Stimulated activated CD8-positive, alpha-beta memory T cell treated with anti-CD3 and anti-CD28 coated beads, Interleukin-7, amount 100 ng/mL, for 1 hour (primary cell): ENCODE measurements around the gene GPRASP3.
"Not testable (repeated sequence)": the region's sequence is repeated elsewhere in the genome, so short reads cannot be mapped to it uniquely, and the experiment has no call there.

Experiments used
- DNase-seq, 2 donors: peaks; one replicate each; pipeline ENCODE4 v3.0.0-alpha.2; 2020; ENCODE audit warnings: low read depth in 2 of 2

The GPRASP3 gene

DNA sequence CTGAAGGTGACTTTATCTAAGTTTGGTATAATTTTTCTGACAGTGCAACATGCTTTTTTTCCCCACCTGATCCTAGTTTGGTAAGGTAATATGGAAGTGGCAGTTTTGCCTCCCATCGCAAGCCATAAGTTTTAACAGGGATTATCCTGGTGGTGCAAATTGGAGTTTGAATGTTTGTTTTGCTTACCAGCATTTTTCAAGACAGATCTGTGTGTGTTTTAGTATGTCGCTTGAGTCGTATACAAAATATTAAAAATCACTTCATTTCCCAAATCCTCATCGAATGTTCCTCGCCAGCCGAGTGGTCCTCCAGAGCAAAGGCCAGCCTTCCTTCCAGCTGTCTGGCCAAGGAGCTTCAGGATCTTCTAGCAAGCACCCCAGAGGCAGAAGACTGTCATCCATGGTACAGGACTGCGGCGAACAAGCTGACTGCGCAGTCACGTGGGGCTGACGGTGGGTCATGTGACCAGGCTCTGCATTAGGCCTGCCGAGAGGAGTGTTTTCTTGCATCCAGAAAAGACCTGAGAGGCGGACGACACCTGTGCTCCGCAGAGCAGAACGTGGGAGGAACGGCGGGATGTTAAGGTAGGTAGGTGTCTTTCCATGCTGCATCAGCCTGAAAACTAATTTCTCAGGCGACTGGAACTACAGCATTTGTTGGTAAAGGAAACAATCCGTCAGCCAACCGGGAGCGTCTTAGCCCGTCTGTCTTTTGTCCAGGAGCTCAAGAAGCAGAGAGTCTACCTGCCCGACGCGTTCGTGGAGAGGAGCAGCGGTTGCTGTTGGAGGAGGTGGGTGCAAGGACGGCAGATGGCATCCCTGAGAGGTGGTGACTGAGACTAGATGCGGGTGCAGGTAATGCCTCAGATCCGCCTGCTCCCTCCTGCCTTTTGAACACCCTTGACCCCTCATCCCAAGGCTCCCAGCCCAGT is at the start of gene GPRASP3:
Gene GPRASP3 (plus strand): TSS at position 507 of the 932 bp plus-strand sequence. CDS start 28,253 bp downstream, outside the sequence.
- peak; percentile 35 to 40 for DNase-seq

GRCh38 chrX:102672856-102673255 is 47.7 kb upstream of the GPRASP3 start:
- no peak for DNase-seq

DNA sequence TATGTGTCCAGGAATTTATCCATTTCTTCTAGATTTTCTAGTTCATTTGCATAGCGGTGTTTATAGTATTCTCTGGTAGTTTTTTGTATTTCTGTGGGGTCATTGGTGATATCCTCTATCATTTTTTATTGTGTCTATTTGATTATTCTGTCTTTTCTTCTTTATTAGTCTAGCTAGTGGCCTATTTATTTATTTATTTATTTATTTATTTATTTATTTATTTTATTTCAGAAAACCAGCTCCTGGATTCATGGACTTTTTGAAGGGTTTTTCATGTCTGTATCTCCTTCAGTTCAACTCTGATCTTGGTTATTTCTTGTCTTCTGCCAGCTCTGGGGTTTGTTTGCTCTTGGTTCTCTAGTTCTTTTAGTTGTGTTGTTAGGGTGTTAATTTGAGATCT is 43.1 kb upstream of the GPRASP3 start:
- DNase-seq, result not testable (repeated sequence)

- no peak for DNase-seq
Observed at GRCh38 chrX:102684772-102685520, 35.6 kb upstream of the GPRASP3 start.

- DNase-seq, result no peak
Observed at GRCh38 chrX:102694749-102695148, 25.8 kb upstream of the GPRASP3 start.

- no peak for DNase-seq
Observed at GRCh38 chrX:102696306-102696705, 24.2 kb upstream of the GPRASP3 start.

DNA sequence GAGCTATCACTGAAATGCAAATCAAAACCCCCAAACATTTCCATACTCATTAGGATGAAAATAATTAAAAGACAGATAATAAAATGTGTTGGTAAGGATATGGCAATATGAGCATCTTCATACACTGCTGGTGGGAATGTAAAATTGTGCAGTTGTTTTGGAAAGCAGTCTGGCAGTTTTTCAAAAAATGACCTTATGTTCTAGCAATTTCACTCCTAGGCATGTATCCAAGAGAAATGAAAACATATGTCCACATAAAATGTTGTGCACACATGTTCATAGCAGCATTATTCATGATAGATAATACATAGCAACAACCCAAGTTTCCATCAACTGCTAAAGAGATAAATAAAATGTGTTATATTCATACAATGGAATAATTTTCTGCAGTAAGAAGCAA is 23.0 kb upstream of the GPRASP3 start:
- DNase-seq, result no peak

DNA sequence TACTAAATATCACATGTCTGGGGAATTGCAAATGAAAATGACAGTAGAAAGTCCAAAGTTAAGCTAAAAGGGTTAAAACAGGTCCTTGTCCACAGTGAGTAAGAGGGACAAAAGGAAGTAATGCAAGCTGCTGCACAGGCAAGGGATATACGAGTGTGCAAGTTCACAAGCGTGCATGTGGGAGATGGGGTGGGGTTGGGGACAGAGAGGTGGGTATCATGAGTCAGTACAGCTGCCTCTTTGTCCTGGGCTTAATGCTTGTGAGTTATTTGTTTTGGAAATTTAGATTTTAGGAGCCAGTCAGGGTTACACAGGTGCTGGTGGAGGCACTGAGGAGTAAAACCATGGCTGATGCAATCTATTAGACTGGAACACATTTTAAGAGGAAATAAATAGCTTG is 11.6 kb upstream of the GPRASP3 start:
- DNase-seq, result no peak

GRCh38 chrX:102711872-102712215 is 8.7 kb upstream of the GPRASP3 start:
- DNase-seq, result no peak

GRCh38 chrX:102712216-102712966 is 8.2 kb upstream of the GPRASP3 start, which contains the start of gene GPRASP2:
Gene GPRASP2, plus strand, starts transcription at chrX:102712448. Its CDS starts 2,422 bp downstream, at chrX:102714870.
- no peak for DNase-seq

GRCh38 chrX:102712981-102713625 is 7.4 kb upstream of the GPRASP3 start:
- no peak for DNase-seq

DNA sequence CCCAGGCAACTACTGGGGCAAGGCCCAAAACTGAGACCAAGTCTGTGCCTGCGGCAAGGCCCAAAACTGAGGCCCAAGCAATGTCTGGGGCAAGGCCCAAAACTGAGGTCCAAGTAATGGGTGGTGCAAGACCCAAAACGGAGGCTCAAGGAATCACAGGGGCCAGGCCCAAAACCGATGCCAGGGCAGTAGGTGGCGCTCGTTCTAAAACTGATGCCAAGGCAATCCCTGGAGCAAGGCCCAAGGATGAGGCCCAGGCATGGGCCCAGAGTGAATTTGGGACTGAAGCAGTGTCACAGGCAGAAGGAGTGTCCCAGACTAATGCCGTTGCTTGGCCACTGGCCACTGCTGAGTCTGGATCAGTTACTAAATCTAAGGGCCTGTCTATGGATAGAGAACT is 5.5 kb upstream of the GPRASP3 start:
- DNase-seq, result no peak

DNA sequence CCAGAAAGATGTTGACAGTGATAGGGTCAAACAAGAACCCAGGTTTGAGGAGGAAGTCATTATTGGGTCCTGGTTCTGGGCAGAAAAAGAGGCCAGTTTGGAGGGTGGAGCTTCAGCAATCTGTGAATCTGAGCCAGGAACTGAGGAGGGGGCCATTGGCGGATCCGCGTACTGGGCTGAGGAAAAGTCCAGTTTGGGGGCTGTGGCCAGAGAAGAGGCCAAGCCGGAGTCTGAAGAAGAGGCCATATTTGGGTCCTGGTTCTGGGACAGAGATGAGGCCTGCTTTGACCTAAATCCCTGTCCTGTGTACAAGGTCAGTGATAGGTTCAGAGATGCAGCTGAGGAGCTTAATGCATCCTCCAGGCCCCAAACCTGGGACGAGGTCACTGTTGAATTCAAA is 4.6 kb upstream of the GPRASP3 start:
- DNase-seq, result no peak

- DNase-seq, result not testable (repeated sequence)
Observed at GRCh38 chrX:102721169-102721506, 595 bp downstream of the GPRASP3 start.

DNA sequence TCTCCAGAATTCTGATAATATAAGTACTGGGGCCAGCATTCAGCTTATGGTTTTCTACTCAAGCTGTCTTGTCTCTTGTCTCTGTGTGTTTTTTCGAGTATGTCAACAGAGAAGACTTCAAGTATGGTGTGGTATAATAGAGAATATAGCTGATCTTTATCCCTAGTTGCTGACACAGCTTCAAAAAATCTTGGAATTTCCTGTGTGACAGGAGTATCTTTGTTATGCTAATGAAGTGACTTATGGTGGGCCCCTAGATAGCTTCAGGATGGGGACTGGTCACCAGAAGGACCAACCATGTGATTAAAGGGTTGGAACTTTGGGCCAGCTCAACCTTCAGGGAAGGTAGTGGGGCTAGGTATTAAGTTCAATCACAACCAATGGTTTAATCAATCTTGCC is 2.9 kb downstream of the GPRASP3 start:
- no peak for DNase-seq

- no peak for DNase-seq
Observed at GRCh38 chrX:102727761-102728160, 7.2 kb downstream of the GPRASP3 start.

- no peak for DNase-seq
Observed at GRCh38 chrX:102728646-102729045, 8.1 kb downstream of the GPRASP3 start.

- no peak for DNase-seq
Observed at GRCh38 chrX:102739657-102740056, 19.1 kb downstream of the GPRASP3 start.

GRCh38 chrX:102744307-102744706 is 23.8 kb downstream of the GPRASP3 start:
- DNase-seq, result no peak

GRCh38 chrX:102745513-102745856 is 24.9 kb downstream of the GPRASP3 start:
- no peak for DNase-seq

DNA sequence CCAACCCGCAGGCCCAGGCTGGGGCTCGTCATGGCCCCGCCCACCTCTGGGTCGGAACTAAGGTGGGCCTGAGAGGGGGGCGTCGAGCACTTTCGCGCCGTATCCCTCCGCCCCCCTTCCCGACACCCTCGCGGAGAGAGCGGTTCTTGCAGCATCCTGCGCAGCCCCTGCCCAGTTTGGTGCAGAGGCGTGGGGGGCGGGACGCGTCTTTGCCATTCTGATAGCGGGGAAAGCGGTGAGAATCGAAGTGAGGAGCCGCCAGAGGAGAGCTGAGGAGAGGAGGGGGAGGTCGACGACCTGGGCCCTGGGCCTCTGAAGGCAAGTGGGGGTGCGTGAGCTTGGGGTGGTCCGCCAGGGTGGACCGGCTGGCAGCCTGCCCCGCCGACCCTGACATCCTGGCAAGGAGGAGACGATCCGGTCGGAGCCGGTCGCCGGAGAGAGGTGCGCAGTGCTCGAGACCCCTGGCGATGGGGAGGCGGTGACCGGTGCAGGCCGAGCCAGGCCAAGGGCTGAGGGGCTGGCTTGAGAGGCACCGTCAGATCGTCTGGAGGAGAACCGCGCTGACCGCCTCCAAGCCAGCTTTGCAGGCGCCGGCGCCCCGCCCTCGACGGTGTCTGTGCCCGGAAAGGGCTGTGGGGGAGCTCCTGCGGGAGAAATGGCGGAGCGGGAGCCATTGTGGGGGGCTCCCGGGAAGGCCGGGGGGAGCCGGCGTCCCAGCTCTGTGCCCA is 25.5 kb downstream of the GPRASP3 start:
- no peak for DNase-seq
